ENCODE data around the gene CEPT1. TPM values are rescaled to one million over a fixed set of nuclear protein-coding genes. Genes with fewer than 3 reads are reported as not detected.
A peak's percentile ranks its signal among the peaks of the same experiment; 100 is the strongest.

CEPT1 gene
- total and polyA plus RNA-seq, 9 of the 15 experiments (the other 6 are each of a cell fraction or from before 2014, with no cell fraction given), result 24.4 to 72.6 (median 42.4) TPM

GRCh38 chr1:111208921-111209320, 68.9 kb downstream of the CEPT1 start:
- H3K4me3 ChIP-seq, result no peak overlapping the region
- H3K4me1 ChIP-seq (replicated peaks in 1 of 2; ENCODE audit: control insufficient read depth in 2 of 2, insufficient read depth in 2 of 2, low read length in 2 of 2), result peaks cover 0 to 11% of the 10 kb centered on the region in 2 experiments; a peak in 2 of 5 replicates
- H3K4me2 ChIP-seq (ENCODE audit: insufficient read depth, low read length), result no peak overlapping the region
- H4K20me1 ChIP-seq (replicated peaks; ENCODE audit: control insufficient read depth, insufficient read depth, low read length), result no peaks in the 10 kb centered on the region
- H3K27ac ChIP-seq (ENCODE audit: extremely low read depth, low read depth, low read length), result no peak overlapping the region
- peaks cover 0 to 10% of the 10 kb centered on the region in 2 experiments; a peak in 2 of 5 replicates for H3K27me3 ChIP-seq (ENCODE audit: control insufficient read depth in 2 of 2, insufficient read depth in 2 of 2, low read length in 2 of 2)
- no peaks in the 10 kb centered on the region for H3K36me3 ChIP-seq (ENCODE audit: control insufficient read depth, insufficient read depth, low read length)
- no TSS peak for BruUV-seq (replicated peaks)
- FAIRE-seq (no peak), ATAC-seq (no peak), DNase-seq (ENCODE audit: extremely low read depth in 1 of 4, low spot score in 3 of 4) (no peak)
- TF ChIP-seq SP2 (IDR thresholded peaks at IDR 0.05; ENCODE audit: extremely low read depth, low read depth, low read length, poor library complexity, severe bottlenecking), result no peak
- no peak for TF ChIP-seq ZNF764 (CRISPR knock-in tag; IDR thresholded peaks at IDR 0.05; ENCODE audit: low read depth)
- TF ChIP-seq STAT5B (CRISPR knock-in tag; IDR thresholded peaks at IDR 0.05), result no peak
- no peak for TF ChIP-seq SRSF3 (IDR thresholded peaks at IDR 0.05; ENCODE audit: insufficient read depth, low read length)
- TF ChIP-seq USF2 (CRISPR knock-in tag; IDR thresholded peaks at IDR 0.05), result 0 out of 2 replicates have a peak, but pooled peaks have one; percentile 8
- no peak for TF ChIP-seq MYBL2 (IDR thresholded peaks at IDR 0.05; ENCODE audit: low read depth)
- no peak for TF ChIP-seq MYBL2 (CRISPR knock-in tag; IDR thresholded peaks at IDR 0.05; ENCODE audit: borderline replicate concordance)
- no peak for TF ChIP-seq HMG20A (CRISPR knock-in tag; conservative IDR thresholded peaks at IDR 0.05)
- ChIA-PET POLR2A (no interaction called here), CTCF (ENCODE audit: low intra/inter-chr PET ratio) (no interaction called here)
- H3K79me2 ChIP-seq (ENCODE audit: control insufficient read depth, insufficient read depth, low read length), result no peaks in the 10 kb centered on the region
- intact Hi-C loops (cut with micrococcal nuclease) (no loop called here), in situ Hi-C loops (cut with MboI) (no loop called here)
- H3K9me1 ChIP-seq (ENCODE audit: control insufficient read depth, insufficient read depth, low read length), result no peaks in the 10 kb centered on the region
- H2AFZ ChIP-seq (ENCODE audit: low read depth, low read length), result no peak overlapping the region
- H3K9ac ChIP-seq (ENCODE audit: insufficient read depth in 1 of 2, low read depth in 2 of 2, low read length in 2 of 2), result no peak overlapping the region
- WGBS (ENCODE audit: insufficient coverage, low coverage, missing lambda C conversion rate), result 0% methylated on average over 1 of the region's 1 CpG
- no peaks in the 10 kb centered on the region for H3K9me3 ChIP-seq (replicated peaks; ENCODE audit: control insufficient read depth, insufficient read depth, low read depth, low read length)

Data from K562 (cell line).